Non-pigmented ciliary epithelial cell (primary cell): ENCODE data around the gene SSBP2.

Source experiments
- DNase-seq: peaks from one replicate; pipeline ENCODE4 v3.0.0-alpha.2; 2010; ENCODE audit warnings: low read depth

Gene SSBP2

DNA sequence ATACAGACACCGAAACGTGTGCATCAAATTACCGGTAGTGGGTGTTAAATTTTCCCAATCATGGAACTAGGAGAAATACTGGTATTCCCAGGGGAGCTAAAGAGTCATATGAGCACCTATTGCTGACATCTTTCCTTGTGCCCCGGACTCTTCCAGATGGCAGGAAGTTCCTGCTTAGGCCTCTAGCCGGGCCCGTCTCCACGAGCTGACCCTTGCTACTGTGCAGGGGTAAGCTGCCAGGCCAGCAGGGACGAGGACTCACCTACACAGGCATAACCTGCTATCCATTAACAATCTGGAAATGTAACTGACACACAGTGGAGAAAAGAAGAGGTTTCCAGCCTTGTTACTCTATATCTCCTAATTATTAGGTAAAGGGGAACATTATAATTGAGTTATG, 16.2 kb upstream of the SSBP2 start:
- no peak for DNase-seq

DNA sequence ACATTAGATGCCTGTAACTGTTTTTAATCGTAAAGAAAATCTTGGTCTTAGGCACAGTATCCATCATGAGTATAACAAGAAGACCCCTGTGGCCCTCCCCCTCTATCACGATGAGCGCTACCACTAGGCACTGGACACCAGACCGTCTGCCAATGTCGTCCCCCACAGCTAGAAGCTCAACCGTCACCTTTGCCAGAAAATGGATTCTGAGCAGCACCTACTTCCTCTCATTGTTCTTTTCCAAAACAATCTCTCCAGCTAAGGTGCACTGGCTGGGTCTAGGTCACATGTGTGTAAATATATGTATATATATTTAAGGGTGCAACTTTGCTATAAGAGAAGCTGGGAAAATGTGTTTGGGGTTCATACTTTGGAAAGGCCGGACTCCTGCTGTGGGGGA, 15.7 kb upstream of the SSBP2 start:
- DNase-seq, result no peak

DNA sequence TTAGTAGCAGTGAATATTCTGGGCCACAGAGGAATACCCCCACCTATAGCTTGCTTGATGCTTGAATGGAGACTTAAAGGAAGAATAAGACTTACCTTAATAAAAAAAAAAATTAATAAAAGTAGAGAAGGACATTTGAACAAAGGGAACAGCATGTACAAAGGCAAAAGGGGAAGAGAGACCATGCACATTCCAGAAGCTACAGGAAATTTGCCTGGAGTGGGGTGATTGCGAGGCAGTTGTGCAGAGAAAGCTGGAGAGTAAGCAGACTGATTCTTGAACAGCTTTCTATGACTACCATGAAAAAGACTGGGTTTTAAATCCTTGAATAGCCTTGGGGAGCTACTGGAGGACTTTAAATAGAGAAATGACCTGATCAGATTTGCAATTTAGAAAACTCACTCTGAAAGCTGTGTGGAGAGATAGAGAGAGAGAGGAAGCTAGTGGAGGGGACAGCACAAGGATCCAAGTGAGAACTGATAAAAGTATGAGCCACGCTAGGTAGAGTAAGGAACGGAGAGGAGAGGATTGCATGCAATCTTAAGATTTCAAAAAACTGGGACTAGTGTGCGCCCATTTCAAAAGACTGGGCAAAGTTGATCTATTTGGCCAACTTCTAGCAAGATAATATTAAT, 12.5 kb upstream of the SSBP2 start:
- DNase-seq, result no peak

DNA sequence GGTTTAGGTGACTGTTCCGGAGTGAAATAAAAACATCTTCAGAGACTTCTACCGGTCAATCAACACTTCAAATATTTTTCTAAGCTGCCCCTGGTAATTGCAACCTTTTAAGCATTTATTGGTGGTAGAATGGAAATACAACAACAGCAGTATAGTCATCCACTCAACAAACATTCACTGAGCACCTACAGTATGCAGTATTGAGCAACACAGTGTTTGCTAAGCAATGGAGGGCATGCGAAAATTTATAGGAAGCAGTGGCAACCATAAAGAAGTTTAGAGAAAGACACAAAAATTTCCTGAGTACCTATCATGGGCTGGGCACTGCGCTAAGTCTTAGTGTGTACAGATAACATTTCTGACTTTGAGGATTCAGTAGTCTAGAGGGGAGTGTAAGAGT, 12.0 kb upstream of the SSBP2 start:
- no peak for DNase-seq

DNA sequence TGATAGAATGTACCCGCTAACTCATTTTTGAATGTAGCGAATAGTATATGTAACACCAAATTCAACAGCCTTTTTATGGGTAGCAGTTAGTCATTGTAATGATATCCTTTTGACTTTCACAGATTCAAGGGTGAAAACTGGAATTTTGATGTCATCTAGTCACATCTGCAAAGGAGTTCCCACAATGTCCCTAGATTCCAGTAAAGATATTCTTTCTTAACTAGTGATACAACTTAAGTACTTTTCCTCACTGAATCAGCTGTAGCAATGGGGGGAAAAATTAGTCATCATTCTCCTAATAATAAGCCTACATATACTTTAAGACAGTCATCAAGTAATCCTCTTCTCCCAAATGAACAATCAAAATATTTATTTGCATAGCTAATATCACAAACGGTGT, 11.5 kb upstream of the SSBP2 start:
- DNase-seq, result no peak

DNA sequence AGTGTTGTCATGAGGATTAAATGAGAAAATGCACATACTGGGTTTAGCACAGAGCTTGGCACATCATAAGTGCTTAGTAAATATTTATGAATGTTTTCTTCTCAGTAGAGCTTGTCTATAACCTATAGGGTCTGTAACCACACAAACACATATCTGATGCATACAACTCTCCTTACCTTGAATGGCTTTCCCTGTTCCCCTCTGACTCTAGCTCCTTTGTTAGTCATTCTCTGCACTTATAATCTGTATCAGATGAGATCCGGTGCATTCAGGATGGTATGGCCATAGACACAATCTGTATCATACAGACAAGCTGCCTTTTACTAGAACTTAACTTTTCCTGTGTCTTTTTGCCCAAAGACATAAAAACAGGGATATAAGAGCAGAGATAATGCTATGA, 11.1 kb upstream of the SSBP2 start:
- DNase-seq, result no peak

DNA sequence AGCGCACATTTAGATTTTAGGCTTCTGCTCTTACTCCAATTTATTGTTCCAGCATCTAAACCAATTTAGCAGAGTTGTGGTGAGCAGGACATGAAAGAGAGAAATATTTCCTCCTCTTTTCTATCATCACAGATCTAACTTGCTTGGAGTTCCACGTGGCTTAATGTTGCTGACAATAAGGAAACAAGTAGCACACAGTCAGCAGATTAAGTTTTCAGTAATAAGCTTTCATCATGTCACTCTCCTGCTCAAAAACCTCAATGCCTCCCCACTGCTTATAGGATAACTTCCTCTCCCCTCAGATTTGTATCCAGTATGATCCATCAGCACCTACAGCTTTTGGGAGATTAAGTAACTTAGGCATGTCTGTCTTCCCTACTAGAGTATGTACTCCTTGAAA, 10.4 kb upstream of the SSBP2 start:
- DNase-seq, result no peak

DNA sequence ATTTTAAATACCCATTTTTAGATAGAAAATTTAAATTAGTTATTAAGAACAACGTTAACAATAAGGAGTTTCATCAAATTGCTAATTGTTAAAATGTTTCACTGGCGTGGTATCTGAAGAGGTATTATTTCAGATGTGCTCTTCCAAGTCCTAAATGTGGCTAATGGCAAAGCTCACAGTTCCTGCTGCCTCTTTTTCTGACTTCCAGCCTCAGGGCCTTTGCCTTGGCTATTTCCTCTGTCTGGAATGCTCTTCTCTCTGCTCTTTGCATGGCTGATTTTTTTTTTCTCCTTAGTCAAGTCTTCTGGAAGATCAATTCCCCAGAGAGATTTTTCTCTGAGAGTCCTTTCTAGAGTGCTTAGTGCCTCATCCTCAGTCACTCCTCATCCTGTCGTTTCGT, 9.6 kb upstream of the SSBP2 start:
- DNase-seq, result no peak

DNA sequence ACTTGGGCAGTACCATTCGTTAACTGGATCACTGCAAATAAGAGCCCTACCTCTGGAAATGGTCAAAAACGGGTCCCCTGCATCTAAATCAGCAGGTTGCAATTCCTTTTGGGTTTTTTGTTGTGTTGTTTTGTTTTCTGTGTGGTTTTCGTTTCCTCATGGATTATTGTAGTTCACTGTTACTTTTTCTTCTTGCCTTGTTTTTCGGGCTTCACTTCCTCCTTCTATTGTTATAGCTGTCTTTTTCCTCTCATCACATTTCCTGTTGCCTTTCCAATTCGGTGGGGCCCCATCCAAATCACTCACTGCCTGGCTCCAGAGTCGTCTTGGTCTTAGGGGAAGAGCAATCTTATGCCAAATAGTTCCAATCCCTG, 8.7 kb upstream of the SSBP2 start:
- DNase-seq, result no peak

DNA sequence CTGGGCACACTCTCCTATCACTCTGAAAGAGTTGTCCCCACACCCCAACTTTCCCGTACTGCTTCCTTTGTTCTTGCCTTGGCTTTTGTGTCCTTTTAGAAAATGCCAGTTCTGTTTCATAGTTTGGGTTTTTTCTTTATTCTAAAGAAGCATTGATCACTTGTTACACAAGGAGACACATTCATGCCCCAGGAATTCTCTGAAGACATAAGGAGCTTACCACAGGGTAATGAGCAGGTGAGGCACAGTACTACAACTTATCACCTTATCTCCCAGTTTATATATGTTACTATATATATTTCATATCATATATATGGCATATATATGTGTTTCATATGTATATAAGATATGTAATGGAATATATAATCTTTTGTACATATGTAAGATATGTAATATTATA, 6.5 kb upstream of the SSBP2 start:
- DNase-seq, result no peak

DNA sequence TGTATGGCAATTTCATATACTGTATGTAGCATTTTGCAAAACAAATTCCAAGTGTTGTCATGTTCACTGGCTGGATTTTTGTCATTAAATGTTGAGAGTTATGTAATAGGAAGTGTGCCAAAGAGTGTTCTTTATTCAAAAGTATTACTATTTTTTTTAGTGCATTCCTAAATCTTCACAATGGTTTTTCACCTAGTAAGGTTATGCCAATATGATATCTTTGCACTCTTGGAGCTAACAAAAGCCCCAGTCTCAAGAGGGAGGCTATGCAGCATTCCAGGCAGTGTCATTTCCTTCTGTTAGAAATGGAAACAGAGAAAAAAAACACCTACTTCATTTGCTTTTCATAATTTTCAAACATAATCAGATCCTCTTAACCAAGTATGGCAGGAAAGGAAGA, 5.1 kb upstream of the SSBP2 start:
- DNase-seq, result no peak

DNA sequence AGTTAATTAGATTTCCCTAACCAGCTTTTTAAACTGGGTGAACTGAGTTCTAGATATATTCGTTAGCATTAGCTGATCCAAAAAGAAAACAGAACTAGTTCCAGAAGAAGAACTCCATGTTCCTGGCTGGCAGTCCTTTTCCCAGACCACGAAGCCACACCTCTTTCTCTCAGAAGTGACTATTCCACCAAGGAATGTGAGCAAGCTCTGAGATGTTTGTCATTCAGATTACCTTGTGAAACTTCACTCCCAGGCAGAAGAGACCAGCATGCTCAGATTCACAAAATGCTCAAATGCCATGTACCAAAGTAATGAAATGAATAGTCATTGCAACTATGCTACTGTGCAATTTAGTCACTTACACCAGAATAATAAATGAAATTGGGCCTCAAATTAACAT, 4.4 kb upstream of the SSBP2 start:
- peak; percentile 83 for DNase-seq

DNA sequence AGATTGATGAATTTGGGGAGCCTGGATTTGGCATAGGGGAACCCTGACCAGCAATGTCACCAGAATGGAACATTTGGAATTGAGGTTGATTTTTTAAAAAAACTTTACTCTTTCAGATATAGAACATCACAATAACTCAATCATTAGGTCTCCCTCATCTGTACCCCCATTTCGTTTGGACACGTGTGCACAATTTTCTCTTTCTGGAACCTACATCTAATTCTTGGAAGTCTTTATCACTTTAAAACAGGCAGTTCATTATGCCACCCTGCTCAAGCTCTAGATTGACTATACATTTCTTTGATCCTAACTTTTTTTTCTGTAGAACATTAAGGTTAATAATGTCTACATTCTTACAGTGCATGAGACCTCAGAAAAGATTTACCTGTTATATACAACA, 3.7 kb upstream of the SSBP2 start:
- DNase-seq, result no peak

DNA sequence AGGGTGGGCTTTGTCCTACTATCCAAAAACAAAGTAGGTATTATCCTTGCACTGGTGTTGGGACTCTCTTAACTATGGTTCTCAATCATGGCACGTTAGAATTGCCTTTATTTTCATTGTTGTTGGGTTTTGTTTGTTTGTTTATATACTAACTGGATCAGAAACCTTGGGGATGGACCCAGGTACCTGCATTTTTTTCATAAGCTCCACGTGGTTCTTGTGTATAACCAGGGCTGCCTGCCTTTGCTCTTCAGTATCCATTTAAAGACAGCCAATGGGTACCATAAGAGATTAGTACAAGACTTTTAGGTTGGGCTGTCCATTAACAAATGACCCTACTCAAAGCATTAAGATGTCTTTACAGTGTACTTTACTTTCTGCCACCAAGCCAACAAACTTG, 2.5 kb upstream of the SSBP2 start:
- DNase-seq, result no peak

DNA sequence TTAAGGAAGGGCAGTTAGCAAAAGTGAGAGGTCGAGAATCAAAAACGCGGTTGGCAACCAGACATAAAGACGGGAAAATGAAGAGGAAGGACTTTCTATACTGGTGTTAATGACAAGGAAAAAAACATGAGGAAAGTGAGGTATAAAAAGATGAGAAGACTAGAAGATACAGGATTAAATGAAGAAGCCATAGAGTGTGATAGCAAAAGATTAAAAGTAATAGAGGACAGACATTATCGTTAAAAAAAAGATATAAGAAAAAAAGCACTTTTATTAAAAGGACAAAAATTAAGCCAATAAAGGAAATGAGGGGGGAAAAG, 1.7 kb upstream of the SSBP2 start:
- DNase-seq, result no peak

DNA sequence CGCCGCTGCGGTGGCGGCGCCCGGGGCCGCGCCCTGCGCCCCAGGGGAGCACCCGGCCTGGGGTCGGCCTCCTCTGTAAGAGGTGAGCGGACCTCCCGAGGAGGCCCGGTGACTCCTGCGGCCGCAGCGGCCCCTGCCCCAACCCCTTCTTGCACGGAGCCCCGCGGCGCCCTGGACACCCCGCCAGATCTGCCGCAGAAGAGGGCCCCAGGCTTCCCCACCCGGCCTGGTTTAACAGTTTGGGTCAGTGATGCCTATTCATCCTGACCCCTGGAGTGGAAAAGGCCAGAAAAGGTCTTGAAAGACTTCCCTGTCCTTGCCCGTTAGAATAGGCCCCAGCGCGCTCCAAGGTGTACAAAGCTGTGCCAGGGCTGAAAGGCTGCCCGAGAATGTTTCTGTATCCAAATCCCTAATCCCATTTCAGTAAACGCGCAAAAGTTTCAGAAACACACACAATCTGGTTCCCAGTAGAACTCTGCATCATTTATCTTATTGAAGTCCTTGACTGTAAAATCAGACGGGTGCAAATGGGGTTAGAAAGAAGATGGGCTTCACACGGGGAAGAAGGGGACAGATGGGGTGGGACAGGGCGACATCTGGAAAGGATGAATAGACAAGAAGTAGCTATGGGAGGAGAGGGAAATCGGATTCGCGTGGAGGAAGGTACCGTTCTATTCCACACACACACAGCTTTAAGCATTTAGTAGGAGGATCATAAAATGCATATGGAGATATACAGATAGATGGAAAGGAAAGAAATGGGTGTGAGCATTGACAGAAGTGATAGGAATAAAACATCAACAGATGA, 1.1 kb upstream of the SSBP2 start:
- no peak for DNase-seq

DNA sequence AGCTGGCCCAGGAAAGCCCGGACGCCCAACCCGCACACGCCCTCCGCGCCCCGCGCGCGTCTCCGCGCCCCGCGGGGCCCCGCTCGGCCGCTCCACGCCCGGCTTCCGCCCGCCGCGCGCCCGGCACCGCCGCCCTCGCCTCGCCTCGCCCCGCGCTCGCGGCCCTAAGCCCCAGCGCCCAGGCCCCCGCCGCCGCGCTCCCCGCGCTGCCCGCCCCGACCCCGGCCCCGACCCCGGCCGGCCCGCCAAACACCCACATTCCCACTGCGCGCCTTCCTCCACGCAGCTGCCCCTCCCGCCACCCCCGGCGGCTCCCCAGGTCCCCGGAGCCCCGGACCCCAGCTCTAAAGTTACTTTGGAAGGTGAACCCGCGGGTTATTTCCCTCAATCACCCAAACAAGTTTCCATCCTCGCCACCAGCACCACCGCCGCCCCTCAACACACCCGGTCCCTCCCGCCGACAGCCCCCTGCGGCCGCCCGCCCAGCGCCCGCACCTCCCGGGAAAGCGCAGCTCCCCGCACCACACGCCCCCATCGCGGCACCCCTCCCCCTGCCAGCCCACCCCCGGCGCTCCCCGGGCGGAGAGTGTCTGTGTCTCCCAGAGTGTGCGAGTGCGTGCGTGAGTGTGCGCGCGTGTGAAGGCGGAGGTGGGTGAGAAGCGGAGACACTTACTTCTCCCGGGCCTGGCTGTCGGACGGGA, 439 bp downstream of the SSBP2 start:
- DNase-seq, result no peak

DNA sequence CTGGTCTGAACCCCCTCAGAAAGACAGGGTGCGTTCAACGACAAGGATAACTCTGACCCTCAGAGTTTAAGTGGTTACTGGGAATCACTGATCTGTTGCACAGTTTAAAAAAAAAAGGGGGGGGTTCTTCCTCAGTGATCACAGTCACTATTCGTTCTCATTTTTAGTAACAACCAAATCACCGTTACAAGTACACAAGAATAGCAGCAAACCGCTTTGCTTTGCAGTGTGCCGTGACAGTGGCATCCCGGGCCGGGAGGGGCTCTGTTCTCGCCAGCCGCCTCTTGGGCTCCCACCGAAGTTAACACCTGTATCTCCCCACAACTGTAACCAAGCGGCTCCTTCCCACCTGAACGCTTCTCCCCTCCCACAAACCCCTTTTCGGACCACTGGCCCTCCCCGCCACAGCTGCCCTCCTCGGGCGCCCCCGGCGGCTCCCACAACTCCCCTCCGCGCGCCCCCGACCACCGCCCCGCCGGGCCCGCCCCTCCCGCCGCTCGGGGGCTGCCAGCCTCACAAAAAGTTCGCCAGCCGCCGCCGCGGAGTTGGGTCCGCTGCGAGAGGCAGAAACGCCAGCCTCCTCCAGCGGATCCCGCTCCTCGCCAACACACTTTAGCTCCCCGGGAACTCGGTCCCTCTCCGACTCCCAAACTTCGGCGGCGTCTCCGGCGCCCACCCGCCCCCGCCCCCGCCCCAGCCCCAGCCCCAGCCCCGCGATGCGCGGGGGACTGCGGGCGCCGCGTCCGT, 1.2 kb downstream of the SSBP2 start:
- no peak for DNase-seq

DNA sequence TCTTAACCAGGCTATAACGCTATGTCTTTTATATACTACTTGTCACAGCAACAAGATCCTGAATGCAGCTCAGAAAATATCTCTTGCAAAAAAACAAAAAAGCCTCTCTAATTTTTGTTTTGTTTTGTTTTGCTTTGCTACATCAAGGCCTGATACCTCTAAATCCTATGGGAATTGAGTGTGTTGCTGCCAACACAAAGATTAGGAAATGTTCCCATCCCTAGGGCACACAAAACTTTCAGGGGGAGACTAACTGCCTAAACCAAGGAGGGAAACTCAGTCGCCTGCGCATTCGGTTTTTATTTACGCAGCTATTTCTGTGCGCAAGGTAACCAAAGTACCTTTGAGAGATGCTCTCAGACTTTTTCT, 1.7 kb downstream of the SSBP2 start:
- no peak for DNase-seq

DNA sequence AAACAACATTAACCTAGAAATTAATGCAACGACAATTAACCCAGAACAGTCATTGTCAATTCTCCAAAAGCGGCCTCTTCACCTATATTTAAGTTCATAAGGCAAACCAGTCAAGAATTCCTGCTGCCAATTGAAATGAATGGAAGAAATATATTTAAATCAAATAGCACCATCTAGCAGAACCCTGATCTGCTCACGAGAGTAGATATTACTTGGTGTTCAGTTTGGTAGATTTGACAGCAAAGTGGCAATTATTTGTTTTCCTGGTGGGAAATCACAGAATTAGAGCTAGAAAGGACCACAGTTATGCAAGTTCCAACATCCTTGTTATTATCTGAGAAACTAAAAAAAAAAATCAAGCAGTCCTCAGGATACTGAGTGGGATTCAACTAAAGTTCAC, 2.3 kb downstream of the SSBP2 start:
- no peak for DNase-seq

DNA sequence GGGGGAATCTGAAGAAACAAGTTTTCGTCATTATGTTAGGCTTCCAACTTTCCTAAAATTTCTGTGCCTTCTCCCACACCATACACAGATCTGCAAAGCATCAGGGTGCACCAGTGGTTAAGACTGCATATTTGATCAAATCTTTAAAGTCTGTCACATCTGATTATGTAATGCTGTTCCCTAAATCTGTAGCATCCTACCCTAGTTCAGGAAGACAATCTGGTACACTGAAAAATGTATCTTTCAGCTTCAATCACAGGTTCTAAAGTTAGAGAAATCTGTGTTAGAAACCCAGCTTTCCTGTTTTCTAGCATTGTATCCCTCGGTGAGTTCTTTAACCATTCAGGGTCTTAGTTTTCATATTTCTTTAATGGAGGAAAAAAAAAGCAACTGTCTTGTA, 3.9 kb downstream of the SSBP2 start:
- DNase-seq, result no peak

DNA sequence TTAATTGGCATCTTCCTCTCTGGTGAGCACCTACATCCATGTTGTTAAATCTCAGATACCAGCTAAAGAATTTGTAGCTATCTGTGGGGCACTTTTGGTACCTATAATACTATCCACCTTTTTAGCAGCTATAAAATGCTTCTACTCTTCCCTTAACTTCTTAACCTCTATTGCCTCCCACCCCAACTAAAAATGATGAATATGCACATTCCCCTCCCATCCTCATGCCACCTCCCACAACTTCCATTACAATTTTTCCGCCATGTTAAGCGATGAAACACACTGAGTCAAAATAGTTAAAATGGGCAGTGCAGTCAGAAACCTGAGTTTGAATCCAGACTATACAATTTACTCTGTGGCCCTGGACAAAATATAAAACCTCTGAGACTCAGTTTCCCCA, 10.1 kb downstream of the SSBP2 start:
- no peak for DNase-seq

DNA sequence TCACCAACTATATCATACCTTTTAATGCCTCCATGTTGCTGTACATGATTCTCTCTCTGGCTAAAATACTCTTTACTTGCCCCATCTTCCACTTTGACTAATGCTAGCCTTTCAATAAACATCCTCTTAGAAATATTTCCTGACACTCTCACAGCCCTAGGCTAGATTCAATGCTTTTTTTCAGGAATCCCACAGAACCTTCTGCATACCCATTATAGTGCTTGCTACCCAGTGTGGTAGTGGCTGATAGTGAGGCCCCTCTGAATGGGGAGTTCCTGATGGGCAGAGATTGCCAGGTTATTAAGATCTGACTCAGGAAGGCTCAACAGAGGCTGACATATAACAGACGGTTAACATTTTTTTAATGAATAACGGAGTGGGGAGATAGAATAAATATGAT, 11.6 kb downstream of the SSBP2 start:
- DNase-seq, result no peak
